Activated CD8-positive, alpha-beta T cell treated with anti-CD3 and anti-CD28 coated beads for 36 hours (primary cell): ENCODE results near the gene FKBP15. TPM values are rescaled to one million over a fixed set of nuclear protein-coding genes. Genes with fewer than 3 reads are reported as not detected.

Experiments
- ATAC-seq: fragments of 200-7000 bp; cut with Tn5 transposase; one replicate; pipeline ENCODE4 v1.10.0; 2021; ENCODE audit warnings: mild to moderate bottlenecking, moderate library complexity
- CTCF ChIA-PET: fragments of 350-600 bp; sonication (Branson Sonifier 250); formaldehyde crosslinking; loops from one replicate; lab custom pipeline; 2021; ENCODE audit warnings: antibody characterized with exemption; lab: Charles Lee
- POLR2A ChIA-PET: fragments of 350-600 bp; sonication (Branson Sonifier 250); formaldehyde crosslinking; loops from one replicate; lab custom pipeline; 2021; ENCODE audit warnings: antibody characterized with exemption; lab: Charles Lee
- DNase-seq: peaks from one replicate; pipeline ENCODE4 v3.0.0-alpha.2; 2020
- H3K27ac Mint-ChIP-seq: one replicate; pipeline ENCODE4 v1.8.0; 2021; ENCODE audit warnings: mild to moderate bottlenecking, mixed read lengths
- H3K27me3 Mint-ChIP-seq: one replicate; pipeline ENCODE4 v1.8.0; 2021; ENCODE audit warnings: mixed read lengths
- H3K36me3 Mint-ChIP-seq: one replicate; pipeline ENCODE4 v1.8.0; 2021; ENCODE audit warnings: low read depth, mixed read lengths
- H3K4me1 Mint-ChIP-seq: one replicate; pipeline ENCODE4 v1.8.0; 2021; ENCODE audit warnings: low read depth, mixed read lengths
- H3K4me3 Mint-ChIP-seq: one replicate; pipeline ENCODE4 v1.8.0; 2021; ENCODE audit warnings: mild to moderate bottlenecking, moderate library complexity, mixed read lengths
- H3K9me3 Mint-ChIP-seq: one replicate; pipeline ENCODE4 v1.8.0; 2021; ENCODE audit warnings: mixed read lengths
- intact Hi-C: fragments of 100-400 bp; cut with micrococcal nuclease; formaldehyde crosslinking; loops from one replicate; pipeline ENCODE4 v1.10.0; 2022
- total RNA-seq, 2 experiments: library from RNA; stranded (reverse); gene quantifications; one replicate each; pipeline ENCODE4 v1.2.3, GENCODE V29; 2021
- TF ChIP-seq, protein P1 (sequence below): fragments of 200-600 bp; IDR thresholded peaks from one replicate; pipeline ENCODE4 v1.8.0; 2022; ENCODE audit warnings: antibody characterized with exemption, mild to moderate bottlenecking

FKBP15 gene
- total RNA-seq, 2 experiments from 2014 or later, result 32.5 to 33.7 TPM

DNA sequence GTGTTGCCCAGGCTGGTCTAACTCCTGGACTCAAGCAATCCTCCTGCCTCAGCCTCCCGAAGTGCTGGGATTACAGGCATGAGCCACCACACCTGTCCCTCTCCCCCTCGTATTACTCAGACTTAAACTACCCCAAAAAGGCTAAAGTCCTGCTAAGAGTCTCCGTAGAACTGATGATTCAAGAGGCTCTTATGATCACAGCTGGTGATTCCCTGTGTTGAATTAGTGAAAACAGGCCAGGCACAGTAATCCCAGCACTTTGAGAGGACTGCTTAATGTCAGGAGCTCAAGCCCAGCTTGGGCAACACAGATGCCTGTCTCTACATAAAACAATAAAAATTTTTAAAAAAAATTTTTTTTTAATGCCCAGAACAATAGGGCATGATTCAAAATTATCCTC, 45.1 kb upstream of the FKBP15 start:
- TF ChIP-seq, protein P1, sequence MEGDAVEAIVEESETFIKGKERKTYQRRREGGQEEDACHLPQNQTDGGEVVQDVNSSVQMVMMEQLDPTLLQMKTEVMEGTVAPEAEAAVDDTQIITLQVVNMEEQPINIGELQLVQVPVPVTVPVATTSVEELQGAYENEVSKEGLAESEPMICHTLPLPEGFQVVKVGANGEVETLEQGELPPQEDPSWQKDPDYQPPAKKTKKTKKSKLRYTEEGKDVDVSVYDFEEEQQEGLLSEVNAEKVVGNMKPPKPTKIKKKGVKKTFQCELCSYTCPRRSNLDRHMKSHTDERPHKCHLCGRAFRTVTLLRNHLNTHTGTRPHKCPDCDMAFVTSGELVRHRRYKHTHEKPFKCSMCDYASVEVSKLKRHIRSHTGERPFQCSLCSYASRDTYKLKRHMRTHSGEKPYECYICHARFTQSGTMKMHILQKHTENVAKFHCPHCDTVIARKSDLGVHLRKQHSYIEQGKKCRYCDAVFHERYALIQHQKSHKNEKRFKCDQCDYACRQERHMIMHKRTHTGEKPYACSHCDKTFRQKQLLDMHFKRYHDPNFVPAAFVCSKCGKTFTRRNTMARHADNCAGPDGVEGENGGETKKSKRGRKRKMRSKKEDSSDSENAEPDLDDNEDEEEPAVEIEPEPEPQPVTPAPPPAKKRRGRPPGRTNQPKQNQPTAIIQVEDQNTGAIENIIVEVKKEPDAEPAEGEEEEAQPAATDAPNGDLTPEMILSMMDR, result no peak
- POLR2A ChIA-PET, result no interaction called here
- Mint-ChIP-seq H3K36me3 (peaks cover 25% of the 10 kb centered on the region), H3K27ac (no peak overlapping the region), H3K27me3 (no peaks in the 10 kb centered on the region), H3K4me3 (no peak overlapping the region), H3K9me3 (no peaks in the 10 kb centered on the region), H3K4me1 (peaks cover 8% of the 10 kb centered on the region)
- no peak for DNase-seq
- intact Hi-C loops, result no loop called here
- CTCF ChIA-PET, result interaction anchor here (0.6 to 1.6 kb wide), 2 partner anchors 8 to 48 kb away, joined by 3 to 9 read pairs; no protein-coding TSS in a partner anchor
- ATAC-seq, result no peak

GRCh38 chr9:113261917-113262671, 41.0 kb upstream of the FKBP15 start:
- ChIA-PET CTCF (interaction anchor here (0.6 to 3.1 kb wide), 3 partner anchors 13 to 641 kb away, joined by 3 to 10 read pairs (median 3); partner anchors contain the start of genes CDC26 and PRPF4), POLR2A (no interaction called here)
- intact Hi-C loops, result no loop called here
- H3K9me3 Mint-ChIP-seq, result no peaks in the 10 kb centered on the region
- ATAC-seq, result no peak
- no peak overlapping the region for H3K27ac Mint-ChIP-seq
- no peak for DNase-seq
- H3K36me3 Mint-ChIP-seq, result peaks cover 31% of the 10 kb centered on the region
- TF ChIP-seq, protein P1, result no peak
- H3K4me3 Mint-ChIP-seq, result no peak overlapping the region
- no peaks in the 10 kb centered on the region for H3K4me1 Mint-ChIP-seq
- H3K27me3 Mint-ChIP-seq, result no peaks in the 10 kb centered on the region

GRCh38 chr9:113258282-113258681, 37.2 kb upstream of the FKBP15 start:
- ChIA-PET CTCF (no interaction called here), POLR2A (no interaction called here)
- Mint-ChIP-seq H3K4me3 (no peak overlapping the region), H3K9me3 (no peaks in the 10 kb centered on the region), H3K27ac (no peak overlapping the region), H3K36me3 (peaks cover 31% of the 10 kb centered on the region), H3K4me1 (no peaks in the 10 kb centered on the region), H3K27me3 (no peaks in the 10 kb centered on the region)
- TF ChIP-seq, protein P1, result no peak
- intact Hi-C loops, result no loop called here
- DNase-seq (no peak), ATAC-seq (no peak)

DNA sequence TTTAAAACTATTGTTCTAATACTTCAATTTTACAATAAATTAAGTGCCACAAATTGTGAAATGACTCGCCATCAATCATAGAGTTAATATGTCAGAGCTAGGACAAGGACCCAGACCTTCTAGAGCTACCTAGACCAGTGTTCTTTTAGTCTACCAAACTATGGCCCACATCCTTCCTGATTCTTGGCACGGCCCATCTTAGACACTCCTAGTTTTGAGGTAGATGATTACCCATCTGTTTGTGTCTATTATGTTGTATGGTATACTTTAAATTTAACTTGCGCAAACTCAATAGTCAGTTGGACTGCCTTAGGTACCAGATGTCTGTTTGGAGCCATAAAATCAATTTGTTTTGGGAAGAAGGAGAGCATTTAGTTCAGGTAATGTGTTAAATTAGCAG, 36.8 kb upstream of the FKBP15 start:
- Mint-ChIP-seq H3K4me1 (no peaks in the 10 kb centered on the region), H3K36me3 (peaks cover 31% of the 10 kb centered on the region), H3K9me3 (no peaks in the 10 kb centered on the region), H3K27me3 (no peaks in the 10 kb centered on the region), H3K27ac (no peak overlapping the region), H3K4me3 (no peak overlapping the region)
- DNase-seq (no peak), ATAC-seq (no peak)
- TF ChIP-seq, protein P1, result no peak
- POLR2A ChIA-PET, result no interaction called here
- intact Hi-C loops, result no loop called here
- CTCF ChIA-PET, result interaction anchor here (1.6 kb wide), 1 partner anchor 17 kb away, joined by 4 read pairs; no protein-coding TSS in a partner anchor

- Mint-ChIP-seq H3K27ac (no peak overlapping the region), H3K27me3 (no peaks in the 10 kb centered on the region), H3K4me1 (no peaks in the 10 kb centered on the region), H3K4me3 (no peak overlapping the region), H3K36me3 (peaks cover 20% of the 10 kb centered on the region), H3K9me3 (peaks cover 3% of the 10 kb centered on the region)
- TF ChIP-seq, protein P1, result no peak
- no peak for ATAC-seq
- no peak for DNase-seq
- ChIA-PET CTCF (interaction anchor here (1.4 to 1.7 kb wide), 2 partner anchors 15 to 22 kb away, joined by 3 to 4 read pairs; no protein-coding TSS in a partner anchor), POLR2A (no interaction called here)
- intact Hi-C loops, result no loop called here
Measured at GRCh38 chr9:113255438-113255837, 34.4 kb upstream of the FKBP15 start.
